Measurements from ENCODE around the gene LGALS4.
"Not testable (repeated sequence)": the region's sequence is repeated elsewhere in the genome, so short reads cannot be mapped to it uniquely, and the experiment has no call there.

DNA sequence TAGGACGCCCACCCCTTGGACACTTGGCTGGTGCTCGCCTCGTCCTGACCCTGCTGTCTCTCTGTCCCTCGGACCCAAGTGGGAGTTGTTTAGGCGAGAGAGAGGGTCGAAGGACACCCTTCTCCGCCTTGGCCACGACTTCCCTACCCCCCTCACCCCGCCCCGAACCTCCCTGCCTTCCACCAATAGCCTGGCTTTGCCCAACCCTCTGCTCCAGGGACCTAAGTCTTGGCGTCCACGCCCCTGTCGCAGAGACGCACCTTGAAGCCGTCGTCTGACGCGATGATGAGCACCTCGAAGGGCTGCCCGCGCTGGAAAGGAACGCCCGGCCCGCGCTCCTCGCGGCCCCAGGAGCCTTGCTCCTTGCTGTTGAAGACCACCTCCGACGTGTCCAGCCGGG is 41.2 kb downstream of the LGALS4 start:
- TF ChIP-seq, protein P1, sequence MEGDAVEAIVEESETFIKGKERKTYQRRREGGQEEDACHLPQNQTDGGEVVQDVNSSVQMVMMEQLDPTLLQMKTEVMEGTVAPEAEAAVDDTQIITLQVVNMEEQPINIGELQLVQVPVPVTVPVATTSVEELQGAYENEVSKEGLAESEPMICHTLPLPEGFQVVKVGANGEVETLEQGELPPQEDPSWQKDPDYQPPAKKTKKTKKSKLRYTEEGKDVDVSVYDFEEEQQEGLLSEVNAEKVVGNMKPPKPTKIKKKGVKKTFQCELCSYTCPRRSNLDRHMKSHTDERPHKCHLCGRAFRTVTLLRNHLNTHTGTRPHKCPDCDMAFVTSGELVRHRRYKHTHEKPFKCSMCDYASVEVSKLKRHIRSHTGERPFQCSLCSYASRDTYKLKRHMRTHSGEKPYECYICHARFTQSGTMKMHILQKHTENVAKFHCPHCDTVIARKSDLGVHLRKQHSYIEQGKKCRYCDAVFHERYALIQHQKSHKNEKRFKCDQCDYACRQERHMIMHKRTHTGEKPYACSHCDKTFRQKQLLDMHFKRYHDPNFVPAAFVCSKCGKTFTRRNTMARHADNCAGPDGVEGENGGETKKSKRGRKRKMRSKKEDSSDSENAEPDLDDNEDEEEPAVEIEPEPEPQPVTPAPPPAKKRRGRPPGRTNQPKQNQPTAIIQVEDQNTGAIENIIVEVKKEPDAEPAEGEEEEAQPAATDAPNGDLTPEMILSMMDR (conservative IDR thresholded peaks at IDR 0.05; ENCODE audit: low read depth in 2 of 2): not testable (repeated sequence)
- TF ChIP-seq EZH2 (IDR thresholded peaks at IDR 0.05; ENCODE audit: low read depth, unreplicated experiment); NANOG (IDR thresholded peaks at IDR 0.05; ENCODE audit: borderline replicate concordance); JUNB (IDR thresholded peaks at IDR 0.05; ENCODE audit: unreplicated experiment); POLR2AphosphoS5 (IDR thresholded peaks at IDR 0.05; ENCODE audit: low read depth); CREB1 (CRISPR knock-in tag; IDR thresholded peaks at IDR 0.05; ENCODE audit: low read depth): not testable (repeated sequence)

Data from GM23338 (cell line).